Neuronal stem cell (in vitro differentiated cells): ENCODE measurements around the gene ATAT1.

Experiments used
- DNase-seq: peaks from one replicate; pipeline ENCODE4 v3.0.0-alpha.2; 2013; ENCODE audit warnings: low spot score
- H2AFZ ChIP-seq: one replicate; pipeline ENCODE4 v1.6.1; 2013; ENCODE audit warnings: mild to moderate bottlenecking, low read length, inconsistent platforms
- H2AK5ac ChIP-seq: 2 replicates; pipeline ENCODE4 v1.6.1; 2013; ENCODE audit warnings: low read depth, mild to moderate bottlenecking, inconsistent platforms, low read length, moderate library complexity, mixed read lengths
- H2BK120ac ChIP-seq: 2 replicates; pipeline ENCODE4 v1.6.1; 2013; ENCODE audit warnings: low read depth, mild to moderate bottlenecking, inconsistent platforms, low read length, moderate library complexity, mixed read lengths
- H2BK12ac ChIP-seq: one replicate; pipeline ENCODE4 v1.6.1; 2013; ENCODE audit warnings: low read length, inconsistent platforms
- H2BK15ac ChIP-seq: 2 replicates; pipeline ENCODE4 v1.6.1; 2013; ENCODE audit warnings: mild to moderate bottlenecking, low read length, inconsistent platforms, mixed read lengths
- H2BK5ac ChIP-seq: one replicate; pipeline ENCODE4 v1.6.1; 2013; ENCODE audit warnings: inconsistent platforms, mild to moderate bottlenecking, low read length, moderate library complexity
- H3K14ac ChIP-seq: one replicate; pipeline ENCODE4 v1.6.1; 2013; ENCODE audit warnings: low read length, inconsistent platforms
- H3K18ac ChIP-seq: 2 replicates; pipeline ENCODE4 v1.6.1; 2013; ENCODE audit warnings: low read length, inconsistent platforms
- H3K23ac ChIP-seq: 2 replicates; pipeline ENCODE4 v1.6.1; 2013; ENCODE audit warnings: low read depth, mild to moderate bottlenecking, mixed read lengths, low read length, inconsistent platforms; ENCODE audit not compliant: poor library complexity
- H3K27ac ChIP-seq: replicated peaks from 3 replicates; pipeline ENCODE4 v1.5.1; 2013; ENCODE audit warnings: low read length, inconsistent platforms
- H3K27me3 ChIP-seq, 3 experiments: 2 replicates each; pipeline ENCODE4 v1.6.1; 2013; ENCODE audit warnings: low read length in 3 of 3, mild to moderate bottlenecking in 2 of 3, inconsistent platforms in 1 of 3, low read depth in 1 of 3, mixed read lengths in 1 of 3, moderate library complexity in 1 of 3; ENCODE audit not compliant: control insufficient read depth in 3 of 3, insufficient read depth in 3 of 3
- H3K36me3 ChIP-seq, 2 donors: replicated peaks in 1 of 2; 2 replicates each; pipeline ENCODE4 v1.6.1; 2013; ENCODE audit warnings: low read length in 2 of 2; ENCODE audit not compliant: control insufficient read depth in 2 of 2, insufficient read depth in 2 of 2
- H3K4ac ChIP-seq: 2 replicates; pipeline ENCODE4 v1.6.1; 2013; ENCODE audit warnings: inconsistent platforms, mild to moderate bottlenecking, low read length, moderate library complexity
- H3K4me1 ChIP-seq, 2 donors: 1 replicate in 1 of 2; 2 replicates in 1 of 2; pipeline ENCODE4 v1.6.1; 2013; ENCODE audit warnings: low read length in 2 of 2, low read depth in 1 of 2; ENCODE audit not compliant: control insufficient read depth in 2 of 2, insufficient read depth in 1 of 2
- H3K4me2 ChIP-seq: one replicate; pipeline ENCODE4 v1.6.1; 2013; ENCODE audit warnings: mild to moderate bottlenecking, low read length, inconsistent platforms; ENCODE audit not compliant: insufficient read depth, poor library complexity, severe bottlenecking
- H3K4me3 ChIP-seq, 2 donors: 2 replicates each; pipeline ENCODE4 v1.5.1; 2013; ENCODE audit warnings: low read length in 2 of 2, mild to moderate bottlenecking in 2 of 2, inconsistent platforms in 1 of 2, moderate library complexity in 1 of 2
- H3K79me1 ChIP-seq: one replicate; pipeline ENCODE4 v1.6.1; 2013; ENCODE audit warnings: low read depth, mild to moderate bottlenecking, inconsistent platforms, low read length, moderate library complexity
- H3K9ac ChIP-seq: one replicate; pipeline ENCODE4 v1.6.1; 2013; ENCODE audit warnings: mild to moderate bottlenecking, low read depth, low read length, inconsistent platforms; ENCODE audit not compliant: poor library complexity
- H3K9me3 ChIP-seq, 2 donors: replicated peaks in 1 of 2; 2 replicates each; pipeline versions ENCODE3 to v1.6.1; 2013; ENCODE audit warnings: low read length in 2 of 2, mild to moderate bottlenecking in 2 of 2, inconsistent platforms in 1 of 2, low read depth in 1 of 2, mixed read lengths in 1 of 2, moderate library complexity in 1 of 2; ENCODE audit not compliant: control insufficient read depth in 2 of 2, insufficient read depth in 1 of 2
- H4K8ac ChIP-seq: one replicate; pipeline ENCODE4 v1.6.1; 2013; ENCODE audit warnings: low read depth, mild to moderate bottlenecking, inconsistent platforms, low read length, moderate library complexity
- H4K91ac ChIP-seq: one replicate; pipeline ENCODE4 v1.6.1; 2013; ENCODE audit warnings: low read length, low read depth, mild to moderate bottlenecking, inconsistent platforms; ENCODE audit not compliant: poor library complexity
- WGBS, 2 donors: extraction: QIAGEN DNeasy Blood & Tissue Kit; methylation state at CpG; one replicate each; pipeline ENCODE4 v1.1.7; 2013; ENCODE audit warnings: missing lambda C conversion rate in 2 of 2, mixed read lengths in 1 of 2; ENCODE audit not compliant: insufficient read length in 2 of 2, insufficient replicate concordance in 1 of 2; ENCODE audit errors: extremely low coverage in 2 of 2; 5-methylcytosine and 5-hydroxymethylcytosine counted together

Gene ATAT1

GRCh38 chr6:30611856-30612194 lies 14.8 kb upstream of the ATAT1 start:
- no peak overlapping the region for H4K8ac ChIP-seq
- H2BK120ac ChIP-seq: no peak overlapping the region
- H3K36me3 ChIP-seq: peaks cover 20 to 92% of the 10 kb centered on the region in 2 donors
- no peak overlapping the region for H3K27ac ChIP-seq
- no peak overlapping the region for H2BK15ac ChIP-seq
- H3K79me1 ChIP-seq: peaks cover 2% of the 10 kb centered on the region
- H3K9me3 ChIP-seq: no peaks in the 10 kb centered on the region
- H3K9ac ChIP-seq: no peak overlapping the region
- WGBS, 2 donors: no CpG with 5 or more reads among the region's 2 CpGs
- H3K4me3 ChIP-seq: no peak overlapping the region
- no peak overlapping the region for H3K18ac ChIP-seq
- no peak for DNase-seq
- H3K14ac ChIP-seq: no peak overlapping the region
- no peak overlapping the region for H3K4ac ChIP-seq
- H2AK5ac ChIP-seq: no peak overlapping the region
- H3K4me1 ChIP-seq: peaks cover 5 to 6% of the 10 kb centered on the region in 2 donors
- H4K91ac ChIP-seq: no peak overlapping the region
- H3K27me3 ChIP-seq: no peaks in the 10 kb centered on the region
- no peak overlapping the region for H3K23ac ChIP-seq
- no peak overlapping the region for H3K4me2 ChIP-seq
- no peak overlapping the region for H2BK12ac ChIP-seq
- H2AFZ ChIP-seq: no peak overlapping the region
- H2BK5ac ChIP-seq: no peak overlapping the region

GRCh38 chr6:30612213-30612612 lies 14.5 kb upstream of the ATAT1 start:
- Histone ChIP-seq H2AK5ac (no peak overlapping the region), H3K4me1 (peaks cover 5 to 6% of the 10 kb centered on the region in 2 donors), H3K4me2 (no peak overlapping the region), H2BK12ac (no peak overlapping the region), H2AFZ (no peak overlapping the region), H3K23ac (no peak overlapping the region), H3K9ac (no peak overlapping the region), H4K91ac (no peak overlapping the region), H3K18ac (no peak overlapping the region), H3K79me1 (peaks cover 2% of the 10 kb centered on the region), H3K14ac (no peak overlapping the region), H3K4me3 (no peak overlapping the region), H3K4ac (no peak overlapping the region), H3K9me3 (no peaks in the 10 kb centered on the region), H3K27ac (no peak overlapping the region), H2BK120ac (no peak overlapping the region), H2BK15ac (no peak overlapping the region), H2BK5ac (no peak overlapping the region), H3K27me3 (no peaks in the 10 kb centered on the region), H4K8ac (no peak overlapping the region), H3K36me3 (peaks cover 20 to 90% of the 10 kb centered on the region in 2 donors)
- WGBS, 2 donors: no CpG with 5 or more reads among the region's 1 CpG
- DNase-seq: no peak

GRCh38 chr6:30612687-30613248 lies 13.9 kb upstream of the ATAT1 start:
- Histone ChIP-seq H3K23ac (no peak overlapping the region), H3K9ac (no peak overlapping the region), H2BK15ac (no peak overlapping the region), H3K14ac (no peak overlapping the region), H2BK12ac (no peak overlapping the region), H3K79me1 (peaks cover 2% of the 10 kb centered on the region), H2AFZ (no peak overlapping the region), H4K8ac (no peak overlapping the region), H3K4me3 (no peak overlapping the region), H3K27ac (no peak overlapping the region), H4K91ac (no peak overlapping the region), H3K36me3 (peaks cover 18 to 84% of the 10 kb centered on the region in 2 donors), H3K4ac (no peak overlapping the region), H3K27me3 (no peaks in the 10 kb centered on the region), H2AK5ac (no peak overlapping the region), H3K9me3 (no peaks in the 10 kb centered on the region), H2BK120ac (no peak overlapping the region), H3K4me2 (no peak overlapping the region), H3K4me1 (peaks cover 5 to 6% of the 10 kb centered on the region in 2 donors), H2BK5ac (no peak overlapping the region), H3K18ac (no peak overlapping the region)
- no peak for DNase-seq
- WGBS, 2 donors: no CpG with 5 or more reads among the region's 6 CpGs

GRCh38 chr6:30613251-30614043 lies 13.2 kb upstream of the ATAT1 start:
- H3K79me1 ChIP-seq: peaks cover 2% of the 10 kb centered on the region
- no peak overlapping the region for H4K8ac ChIP-seq
- no peak overlapping the region for H2BK12ac ChIP-seq
- H3K4ac ChIP-seq: no peak overlapping the region
- no peak overlapping the region for H2AFZ ChIP-seq
- peak overlapping the region; percentile 13 for H3K4me2 ChIP-seq
- peaks cover 8 to 10% of the 10 kb centered on the region in 2 donors for H3K4me1 ChIP-seq
- no peaks in the 10 kb centered on the region for H3K27me3 ChIP-seq
- no peak overlapping the region for H4K91ac ChIP-seq
- no peak overlapping the region for H3K9ac ChIP-seq
- no peak overlapping the region for H3K23ac ChIP-seq
- no peak overlapping the region for H3K14ac ChIP-seq
- no peak overlapping the region for H2BK120ac ChIP-seq
- H2BK5ac ChIP-seq: no peak overlapping the region
- H3K9me3 ChIP-seq: no peaks in the 10 kb centered on the region
- H2AK5ac ChIP-seq: no peak overlapping the region
- no peak overlapping the region for H3K4me3 ChIP-seq
- no peak overlapping the region for H3K27ac ChIP-seq
- no peak overlapping the region for H3K18ac ChIP-seq
- H3K36me3 ChIP-seq: peaks cover 18 to 77% of the 10 kb centered on the region in 2 donors
- DNase-seq: no peak
- H2BK15ac ChIP-seq: no peak overlapping the region
